Measurements from ENCODE around the gene NNT.

DNA sequence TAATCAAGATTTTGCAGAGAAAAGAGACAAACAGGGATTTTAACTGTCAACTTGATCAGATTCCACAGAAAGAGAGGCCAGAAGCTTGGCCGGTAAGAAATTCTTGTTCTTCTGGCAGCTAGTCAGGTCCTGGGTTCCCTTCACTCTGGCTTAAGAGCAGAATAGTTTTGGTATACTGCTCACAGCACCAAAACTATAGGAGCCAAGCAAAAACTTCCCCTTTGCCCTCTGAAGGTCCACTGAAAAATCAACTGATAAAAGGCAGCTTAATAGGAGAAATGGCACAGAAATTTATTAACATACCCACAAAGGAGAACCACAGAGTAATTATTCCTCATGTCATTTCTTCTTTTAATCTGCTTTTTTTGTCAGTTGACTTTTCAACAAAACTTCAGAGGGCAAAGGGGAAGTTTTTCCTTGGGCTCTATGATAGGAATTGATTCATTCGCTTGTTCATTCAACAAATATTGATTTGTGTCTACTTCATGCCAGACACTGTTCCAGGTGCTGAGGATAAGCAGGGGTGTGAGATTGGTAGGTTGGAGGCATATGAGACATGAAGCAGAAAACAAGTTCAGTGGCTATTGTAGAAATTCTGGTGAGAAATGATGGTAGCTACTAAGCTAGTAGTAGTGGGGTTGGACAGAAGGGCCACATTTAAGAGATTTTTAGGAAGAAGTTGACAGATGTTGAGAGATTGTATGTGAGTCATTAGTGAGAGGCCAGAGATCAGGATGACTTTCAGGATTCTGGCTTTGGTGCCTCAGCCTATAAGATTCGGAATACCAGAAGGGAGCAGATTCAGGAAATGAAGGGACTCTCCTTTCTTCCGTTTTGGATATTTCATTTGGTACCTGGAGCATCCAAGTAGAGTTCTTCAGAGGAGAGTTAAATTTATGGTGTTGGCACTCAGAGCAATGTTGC is 20.6 kb upstream of the NNT start:
- TF ChIP-seq, protein P1, sequence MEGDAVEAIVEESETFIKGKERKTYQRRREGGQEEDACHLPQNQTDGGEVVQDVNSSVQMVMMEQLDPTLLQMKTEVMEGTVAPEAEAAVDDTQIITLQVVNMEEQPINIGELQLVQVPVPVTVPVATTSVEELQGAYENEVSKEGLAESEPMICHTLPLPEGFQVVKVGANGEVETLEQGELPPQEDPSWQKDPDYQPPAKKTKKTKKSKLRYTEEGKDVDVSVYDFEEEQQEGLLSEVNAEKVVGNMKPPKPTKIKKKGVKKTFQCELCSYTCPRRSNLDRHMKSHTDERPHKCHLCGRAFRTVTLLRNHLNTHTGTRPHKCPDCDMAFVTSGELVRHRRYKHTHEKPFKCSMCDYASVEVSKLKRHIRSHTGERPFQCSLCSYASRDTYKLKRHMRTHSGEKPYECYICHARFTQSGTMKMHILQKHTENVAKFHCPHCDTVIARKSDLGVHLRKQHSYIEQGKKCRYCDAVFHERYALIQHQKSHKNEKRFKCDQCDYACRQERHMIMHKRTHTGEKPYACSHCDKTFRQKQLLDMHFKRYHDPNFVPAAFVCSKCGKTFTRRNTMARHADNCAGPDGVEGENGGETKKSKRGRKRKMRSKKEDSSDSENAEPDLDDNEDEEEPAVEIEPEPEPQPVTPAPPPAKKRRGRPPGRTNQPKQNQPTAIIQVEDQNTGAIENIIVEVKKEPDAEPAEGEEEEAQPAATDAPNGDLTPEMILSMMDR (IDR thresholded peaks at IDR 0.05), result no peak
- no peak for TF ChIP-seq POLR2AphosphoS5 (IDR thresholded peaks at IDR 0.05)
- TF ChIP-seq EP300 (IDR thresholded peaks at IDR 0.05), result no peak
- no peak for TF ChIP-seq POLR2A (IDR thresholded peaks at IDR 0.05)
